Adrenal gland (tissue), 12 donors: ENCODE results near the gene ARHGAP4. TPM values are rescaled to one million over a fixed set of nuclear protein-coding genes. Genes with fewer than 3 reads are reported as not detected.

ENCODE experiments used
- DNase-seq, 7 donors: peaks; one replicate each; pipeline ENCODE4 v3.0.0-alpha.2; 2019 to 2020
- H3K27ac ChIP-seq, 5 donors: fragments of 200-600 bp; sonication (generic) in 4 of 5; 1 replicate in 3 of 5; 2 replicates in 2 of 5; pipeline versions ENCODE4 v1.5.1 to v1.8.0; 2016 to 2020; ENCODE audit warnings: mild to moderate bottlenecking in 1 of 5
- H3K27me3 ChIP-seq: fragments of 200-600 bp; 2 replicates; pipeline ENCODE4 v1.8.0; 2021
- H3K36me3 ChIP-seq, 2 donors: fragments of 200-600 bp; replicated peaks in 1 of 2; 1 replicate in 1 of 2; 2 replicates in 1 of 2; pipeline versions ENCODE4 v1.5.1 to v1.8.0; 2018 to 2022
- H3K4me1 ChIP-seq, 2 donors: fragments of 200-600 bp; replicated peaks in 1 of 2; 1 replicate in 1 of 2; 2 replicates in 1 of 2; pipeline versions ENCODE4 v1.5.1 to v1.8.0; 2018 to 2021
- H3K4me3 ChIP-seq, 4 donors: fragments of 200-600 bp; sonication (generic) in 3 of 4; one replicate each; pipeline ENCODE4 v1.5.1; 2016 to 2018
- H3K9me3 ChIP-seq, 3 donors: fragments of 200-600 bp; sonication (generic) in 1 of 3; replicated peaks in 1 of 3; 1 replicate in 2 of 3; 2 replicates in 1 of 3; pipeline versions ENCODE4 v1.5.1 to v1.8.0; 2016 to 2021
- POLR2A ChIP-seq, 2 donors: fragments of 450-650 bp; IDR thresholded peaks; one replicate each; pipeline ENCODE4 v1.6.1; 2017; ENCODE audit warnings: antibody characterized with exemption in 2 of 2, mild to moderate bottlenecking in 2 of 2, moderate library complexity in 1 of 2
- WGBS, 4 donors: extraction: QIAGEN DNeasy Blood & Tissue Kit in 2 of 4; methylation state at CpG; one replicate each; pipeline versions ENCODE4 v1.1.5 to v1.1.7; 2013 to 2017; 5-methylcytosine and 5-hydroxymethylcytosine counted together
- intact Hi-C, 2 donors: fragments of 100-400 bp; cut with DNase I; formaldehyde crosslinking; loops; one replicate each; pipeline versions ENCODE4 v1.14.1 to v1.15.0; 2022 to 2023
- polyA plus RNA-seq, 3 donors: library from polyadenylated mRNA; stranded (reverse); fragments of 200-250 nt in 2 of 3; fragments of 350-450 nt in 1 of 3; fragmentation: Illumina TruSeq in 1 of 3; extraction: RNeasy Lipid Tissue Mini Kit (QIAGEN cat#74804) in 1 of 3; gene quantifications; one replicate each; pipeline ENCODE4 v1.2.3, GENCODE V29; 2013 to 2014
- total RNA-seq, 9 donors: library from RNA; depleted of rRNA in 4 of 9; stranded (reverse); fragments of >200 nt in 4 of 9; fragments of 120-200 nt in 1 of 9; fragmentation: NEBNext Ultra II Directional in 1 of 9; extraction: Animal tissue kit (Norgen Biotek cat#: 25700) in 1 of 9; gene quantifications; one replicate each; pipeline versions ENCODE4 v1.1.0 to v1.2.4, GENCODE V29; 2013 to 2023
- TF ChIP-seq, protein P1 (sequence below), 6 experiments: fragments of 450-650 bp in 4 of 6; fragments of 200-600 bp in 2 of 6; sonication (generic) in 1 of 6; IDR thresholded peaks; 1 replicate in 5 of 6; 2 replicates in 1 of 6; pipeline versions ENCODE4 v1.5.1 to v1.8.0; 2016 to 2021; ENCODE audit warnings: antibody characterized with exemption in 6 of 6, mild to moderate bottlenecking in 2 of 6, moderate library complexity in 1 of 6
- donor health status: healthy with polysubstance abuse.
- donor health status: Bipolar disorder and iron deficiency.
- donor health status: DM: yes; HTN: yes; CAD: no.
- donor health status: DM: no; HTN: no; CAD: no.
- donor health status: DM: no; HTN: no; CAD: no.
- donor health status: DM: yes; HTN: yes; CAD: no.

ARHGAP4 gene
- total and polyA plus RNA-seq, 12 donors, result 1.5 to 316 (median 46.0) TPM

DNA sequence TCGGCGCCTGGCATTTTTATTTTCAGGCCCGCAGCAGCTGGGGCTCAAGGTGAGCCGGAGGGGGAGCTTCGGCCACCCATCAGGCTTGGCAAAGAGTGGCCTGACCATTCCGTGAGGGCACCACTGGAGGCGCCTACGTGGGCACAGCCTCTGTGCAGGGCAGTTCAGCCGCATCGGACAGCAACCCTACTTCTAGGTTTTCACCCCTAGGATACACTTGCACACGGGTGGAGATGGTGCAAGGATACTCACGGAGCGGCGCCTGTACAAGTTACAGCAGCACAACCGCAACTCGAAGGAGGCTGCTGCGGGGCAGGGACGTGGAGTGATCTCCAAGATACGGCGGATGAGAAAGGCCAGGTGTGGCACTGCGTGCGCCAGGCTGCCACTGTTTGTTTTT lies 34.7 kb upstream of the ARHGAP4 start:
- no peak for DNase-seq
- 89 to 95% (median 93%) methylated on average over 12 to 22 of the region's 22 CpGs for WGBS, 4 donors
- peaks cover 0 to 78% of the 10 kb centered on the region in 2 donors for H3K36me3 ChIP-seq
- H3K4me1 ChIP-seq, result peaks cover 0 to 2% of the 10 kb centered on the region in 2 donors
- intact Hi-C loops, result no loop called here
- no peaks in the 10 kb centered on the region for H3K27me3 ChIP-seq
- no peaks in the 10 kb centered on the region for H3K9me3 ChIP-seq
- H3K4me3 ChIP-seq, result no peak overlapping the region
- no peak overlapping the region for H3K27ac ChIP-seq
- TF ChIP-seq, protein P1, sequence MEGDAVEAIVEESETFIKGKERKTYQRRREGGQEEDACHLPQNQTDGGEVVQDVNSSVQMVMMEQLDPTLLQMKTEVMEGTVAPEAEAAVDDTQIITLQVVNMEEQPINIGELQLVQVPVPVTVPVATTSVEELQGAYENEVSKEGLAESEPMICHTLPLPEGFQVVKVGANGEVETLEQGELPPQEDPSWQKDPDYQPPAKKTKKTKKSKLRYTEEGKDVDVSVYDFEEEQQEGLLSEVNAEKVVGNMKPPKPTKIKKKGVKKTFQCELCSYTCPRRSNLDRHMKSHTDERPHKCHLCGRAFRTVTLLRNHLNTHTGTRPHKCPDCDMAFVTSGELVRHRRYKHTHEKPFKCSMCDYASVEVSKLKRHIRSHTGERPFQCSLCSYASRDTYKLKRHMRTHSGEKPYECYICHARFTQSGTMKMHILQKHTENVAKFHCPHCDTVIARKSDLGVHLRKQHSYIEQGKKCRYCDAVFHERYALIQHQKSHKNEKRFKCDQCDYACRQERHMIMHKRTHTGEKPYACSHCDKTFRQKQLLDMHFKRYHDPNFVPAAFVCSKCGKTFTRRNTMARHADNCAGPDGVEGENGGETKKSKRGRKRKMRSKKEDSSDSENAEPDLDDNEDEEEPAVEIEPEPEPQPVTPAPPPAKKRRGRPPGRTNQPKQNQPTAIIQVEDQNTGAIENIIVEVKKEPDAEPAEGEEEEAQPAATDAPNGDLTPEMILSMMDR (IDR thresholded peaks at IDR 0.05), result no peak
- no peak for TF ChIP-seq POLR2A (IDR thresholded peaks at IDR 0.05)

DNA sequence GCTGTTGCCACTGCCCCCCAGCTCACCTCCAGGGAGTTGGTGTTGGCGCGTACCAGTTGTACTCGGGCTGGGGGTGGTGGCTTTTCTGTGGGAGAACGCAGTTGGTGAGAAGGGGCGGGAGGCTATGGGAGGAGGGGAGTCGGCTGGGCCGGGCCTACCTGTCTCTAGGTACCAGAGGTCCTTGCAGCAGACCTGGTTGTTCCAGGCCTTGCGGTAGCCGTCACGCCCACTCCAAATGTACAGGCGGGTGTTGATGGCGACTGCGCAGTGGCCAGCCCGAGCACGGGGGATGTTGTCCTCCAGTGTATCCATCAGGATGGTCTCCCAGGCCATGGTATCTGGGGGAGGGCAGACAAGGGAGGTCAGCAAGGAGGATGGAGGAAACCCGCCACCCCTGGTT lies 34.0 kb upstream of the ARHGAP4 start:
- intact Hi-C loops, result no loop called here
- Histone ChIP-seq H3K4me3 (no peak overlapping the region), H3K9me3 (no peaks in the 10 kb centered on the region), H3K27me3 (no peaks in the 10 kb centered on the region), H3K36me3 (peaks cover 0 to 85% of the 10 kb centered on the region in 2 donors), H3K27ac (no peak overlapping the region), H3K4me1 (no peaks in the 10 kb centered on the region)
- WGBS, 4 donors, result 92 to 94% (median 93%) methylated on average over 7 to 16 of the region's 16 CpGs
- no peak for TF ChIP-seq POLR2A (IDR thresholded peaks at IDR 0.05)
- TF ChIP-seq, protein P1 (IDR thresholded peaks at IDR 0.05), result no peak
- DNase-seq, result no peak

DNA sequence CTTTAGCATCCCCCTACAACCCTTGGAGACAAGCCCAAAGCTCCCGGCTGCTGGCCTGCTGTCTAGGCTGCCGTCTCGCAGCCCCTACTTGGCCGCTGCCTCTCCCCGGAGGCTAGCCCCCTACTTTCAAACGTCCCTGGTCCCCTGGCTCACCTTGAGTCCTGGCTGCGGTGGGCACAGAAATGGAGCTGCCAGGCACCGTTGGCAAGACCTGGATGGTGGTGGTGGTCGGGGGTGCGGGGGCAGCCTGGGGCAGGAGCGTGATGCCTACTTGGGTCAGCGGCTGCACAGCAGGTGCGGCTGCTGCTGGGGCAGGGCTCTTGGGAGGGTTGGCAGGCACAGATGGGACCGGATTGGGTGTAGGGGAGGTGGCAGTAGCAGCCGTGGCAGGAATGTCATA lies 33.6 kb upstream of the ARHGAP4 start:
- WGBS, 4 donors, result 89 to 96% (median 91%) methylated on average over 2 to 15 of the region's 15 CpGs
- Histone ChIP-seq H3K4me3 (no peak overlapping the region), H3K9me3 (no peaks in the 10 kb centered on the region), H3K36me3 (peaks cover 0 to 89% of the 10 kb centered on the region in 2 donors), H3K27me3 (no peaks in the 10 kb centered on the region), H3K27ac (no peak overlapping the region), H3K4me1 (no peaks in the 10 kb centered on the region)
- TF ChIP-seq, protein P1 (IDR thresholded peaks at IDR 0.05), result no peak
- no peak for TF ChIP-seq POLR2A (IDR thresholded peaks at IDR 0.05)
- DNase-seq, result no peak
- intact Hi-C loops, result loop anchor here (5.0 kb wide), 2 partner anchors 192 to 197 kb away; partner anchors contain the start of gene PLXNB3 (in 1 of the 2)

DNA sequence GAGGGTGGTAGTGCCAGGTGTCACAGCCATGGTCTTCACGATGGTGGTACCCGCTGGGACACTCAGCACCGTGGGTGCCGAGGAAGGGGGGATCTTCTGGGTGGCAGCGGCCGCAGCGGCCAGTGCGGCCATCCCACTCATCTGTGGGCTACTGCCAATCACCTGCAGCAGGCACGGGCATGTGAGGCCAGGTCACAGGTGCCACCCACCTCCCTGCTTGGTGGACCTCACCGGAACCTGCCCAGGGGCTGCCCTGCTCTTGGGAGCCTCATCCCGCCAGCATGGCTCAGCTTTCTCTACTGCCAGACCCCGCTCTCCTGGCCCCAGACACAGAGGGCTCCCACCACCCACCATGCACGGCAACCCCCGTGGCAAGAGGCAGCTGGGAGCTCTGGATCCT lies 32.5 kb upstream of the ARHGAP4 start:
- peaks cover 0 to 96% of the 10 kb centered on the region in 2 donors for H3K36me3 ChIP-seq

DNA sequence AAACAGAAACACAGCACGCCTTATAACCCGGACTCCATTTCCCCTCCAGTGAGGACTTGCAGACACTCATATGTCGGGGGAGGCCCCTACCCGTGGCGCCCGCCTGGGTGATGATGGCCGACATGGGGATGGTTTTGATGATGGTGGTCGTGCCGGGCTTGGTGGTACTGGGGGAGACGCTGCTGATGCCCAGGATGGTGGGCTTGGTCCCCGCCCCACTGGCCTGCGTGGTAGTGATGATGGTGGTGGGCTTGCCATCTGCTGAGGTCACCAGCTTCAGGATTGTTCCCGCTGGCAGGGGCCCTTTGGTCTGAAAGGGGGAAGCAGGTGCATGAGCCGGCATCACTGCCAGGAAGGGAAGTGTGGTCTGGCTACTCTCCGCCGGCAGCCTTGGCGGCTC lies 31.2 kb upstream of the ARHGAP4 start:
- intact Hi-C loops, result loop anchor here (5.0 kb wide), 2 partner anchors 190 to 195 kb away; partner anchors contain the start of gene PLXNB3 (in 1 of the 2)
- Histone ChIP-seq H3K4me3 (no peak overlapping the region), H3K27ac (no peak overlapping the region), H3K27me3 (no peaks in the 10 kb centered on the region), H3K36me3 (peaks cover 0 to 97% of the 10 kb centered on the region in 2 donors), H3K4me1 (peaks cover 0 to 4% of the 10 kb centered on the region in 2 donors), H3K9me3 (no peaks in the 10 kb centered on the region)
- no peak for TF ChIP-seq POLR2A (IDR thresholded peaks at IDR 0.05)
- TF ChIP-seq, protein P1 (IDR thresholded peaks at IDR 0.05), result no peak
- no peak for DNase-seq
- 81 to 93% (median 88%) methylated on average over 7 to 17 of the region's 17 CpGs for WGBS, 4 donors

More for the DNA sequence above, 32.5 kb upstream of the ARHGAP4 start:
- intact Hi-C loops, result loop anchor here (5.0 kb wide), 2 partner anchors 191 to 196 kb away; partner anchors contain the start of gene PLXNB3 (in 1 of the 2)
- H3K27me3 ChIP-seq, result no peaks in the 10 kb centered on the region
- no peak for DNase-seq
- no peak for TF ChIP-seq POLR2A (IDR thresholded peaks at IDR 0.05)
- WGBS, 4 donors, result 76 to 94% (median 92%) methylated on average over 3 to 14 of the region's 14 CpGs; no CpG with 5 or more reads in 1 of the 4 donors
- H3K9me3 ChIP-seq, result no peaks in the 10 kb centered on the region
- H3K4me3 ChIP-seq, result no peak overlapping the region
- no peak overlapping the region for H3K27ac ChIP-seq
- no peaks in the 10 kb centered on the region for H3K4me1 ChIP-seq
